ENCODE data around the gene PGLYRP4.

Gene PGLYRP4

GRCh38 chr1:153374071-153374470 is 25.4 kb upstream of the PGLYRP4 start:
- DNase-seq (ENCODE audit: low read depth), result no peak

- no peak for DNase-seq (ENCODE audit: low read depth)
Observed at GRCh38 chr1:153372571-153372970, 23.9 kb upstream of the PGLYRP4 start.

GRCh38 chr1:153371231-153371630 is 22.6 kb upstream of the PGLYRP4 start:
- DNase-seq (ENCODE audit: low read depth), result no peak

- no peak for DNase-seq (ENCODE audit: low read depth)
Observed at GRCh38 chr1:153370146-153370545, 21.5 kb upstream of the PGLYRP4 start.

GRCh38 chr1:153368495-153368894 is 19.9 kb upstream of the PGLYRP4 start:
- no peak for DNase-seq (ENCODE audit: low read depth)

GRCh38 chr1:153367090-153367489 is 18.4 kb upstream of the PGLYRP4 start:
- DNase-seq (ENCODE audit: low read depth), result no peak

- DNase-seq (ENCODE audit: low read depth), result no peak
Observed at GRCh38 chr1:153366261-153366660, 17.6 kb upstream of the PGLYRP4 start.

- no peak for DNase-seq (ENCODE audit: low read depth)
Observed at GRCh38 chr1:153365696-153366095, 17.1 kb upstream of the PGLYRP4 start.

GRCh38 chr1:153364766-153365666 is 16.4 kb upstream of the PGLYRP4 start:
- no peak for DNase-seq (ENCODE audit: low read depth)

- DNase-seq (ENCODE audit: low read depth), result no peak
Observed at GRCh38 chr1:153364156-153364555, 15.5 kb upstream of the PGLYRP4 start.

GRCh38 chr1:153363641-153364040 is 15.0 kb upstream of the PGLYRP4 start:
- DNase-seq (ENCODE audit: low read depth), result no peak

GRCh38 chr1:153362187-153362775 is 13.6 kb upstream of the PGLYRP4 start:
- no peak for DNase-seq (ENCODE audit: low read depth)

GRCh38 chr1:153361480-153362109 is 13.0 kb upstream of the PGLYRP4 start:
- no peak for DNase-seq (ENCODE audit: low read depth)

- no peak for DNase-seq (ENCODE audit: low read depth)
Observed at GRCh38 chr1:153360592-153361479, 12.2 kb upstream of the PGLYRP4 start.

GRCh38 chr1:153360190-153360589 is 11.5 kb upstream of the PGLYRP4 start:
- no peak for DNase-seq (ENCODE audit: low read depth)

GRCh38 chr1:153359241-153359640 is 10.6 kb upstream of the PGLYRP4 start:
- DNase-seq (ENCODE audit: low read depth), result no peak

GRCh38 chr1:153358691-153358975 is 10.0 kb upstream of the PGLYRP4 start:
- DNase-seq (ENCODE audit: low read depth), result no peak

GRCh38 chr1:153357853-153358690 is 9.4 kb upstream of the PGLYRP4 start, which contains the start of gene S100A9:
Gene S100A9, plus strand, starts transcription at chr1:153357854. Its CDS starts 430 bp downstream, at chr1:153358284.
- DNase-seq (ENCODE audit: low read depth), result no peak

- no peak for DNase-seq (ENCODE audit: low read depth)
Observed at GRCh38 chr1:153357076-153357852, 8.6 kb upstream of the PGLYRP4 start.

GRCh38 chr1:153356392-153357075 is 7.9 kb upstream of the PGLYRP4 start:
- no peak for DNase-seq (ENCODE audit: low read depth)
